AG04450 (cell line): ENCODE measurements around the gene SGK1. TPM values are rescaled to one million over a fixed set of nuclear protein-coding genes. Genes with fewer than 3 reads are reported as not detected.

Experiments
- CTCF ChIA-PET: fragments of 300-600, 350-600 bp; formaldehyde crosslinking; extraction: SDS; loops from one replicate; lab custom pipeline; 2022; ENCODE audit warnings: antibody characterized with exemption, inconsistent platforms; lab: Charles Lee
- POLR2A ChIA-PET: fragments of 350-600 bp; formaldehyde crosslinking; extraction: SDS; loops from one replicate; lab custom pipeline; 2021; ENCODE audit warnings: antibody characterized with exemption, inconsistent platforms; lab: Yijun Ruan, JAX
- DNase-seq: peaks from one replicate; pipeline ENCODE4 v3.0.0-alpha.2; 2011; ENCODE audit warnings: low read depth, low spot score
- H3K27ac ChIP-seq: one replicate; pipeline ENCODE4 v1.5.1; 2012; ENCODE audit warnings: low read depth, low read length, control low read depth
- H3K27me3 ChIP-seq: one replicate; pipeline ENCODE4 v1.6.0; 2012; ENCODE audit warnings: low read length; ENCODE audit not compliant: control insufficient read depth, insufficient read depth
- H3K4me3 ChIP-seq: 2 replicates; pipeline ENCODE4 v1.5.1; 2011; ENCODE audit warnings: mild to moderate bottlenecking, low read depth, low read length, control low read depth
- H3K9me3 ChIP-seq: 2 replicates; pipeline ENCODE4 v1.5.1; 2012; ENCODE audit warnings: low read length; ENCODE audit not compliant: control insufficient read depth, insufficient read depth
- CTCF ChIP-seq: IDR thresholded peaks from 2 replicates; pipeline ENCODE4 v1.5.1; 2011; ENCODE audit warnings: low read depth, low read length, control low read depth, inconsistent platforms
- polyA plus RNA-seq: library from polyadenylated mRNA; depleted of rRNA; stranded (reverse); fragments of >200 nt; gene quantifications from 2 replicates; pipeline ENCODE4 v1.2.3, GENCODE V29; 2011

The SGK1 gene
- polyA plus RNA-seq, 1 experiment = 120 TPM

GRCh38 chr6:134340179-134340975 is 22.5 kb upstream of the SGK1 start:
- Histone ChIP-seq H3K9me3 (no peaks in the 10 kb centered on the region), H3K27ac (no peak overlapping the region), H3K27me3 (no peaks in the 10 kb centered on the region), H3K4me3 (no peak overlapping the region)
- POLR2A ChIA-PET = interaction anchor here (0.7 kb wide), 1 partner anchor 22 kb away, joined by 3 read pairs; the partner anchor contains the start of gene SGK1
- no peak for DNase-seq
- TF ChIP-seq CTCF = no peak
- CTCF ChIA-PET = no interaction called here

GRCh38 chr6:134339216-134339615 is 21.3 kb upstream of the SGK1 start:
- Histone ChIP-seq H3K27ac (no peak overlapping the region), H3K9me3 (no peaks in the 10 kb centered on the region), H3K4me3 (no peak overlapping the region), H3K27me3 (no peaks in the 10 kb centered on the region)
- ChIA-PET CTCF (no interaction called here), POLR2A (no interaction called here)
- no peak for TF ChIP-seq CTCF
- no peak for DNase-seq

- no peak overlapping the region for H3K27ac ChIP-seq
- H3K4me3 ChIP-seq = no peak overlapping the region
- H3K27me3 ChIP-seq = no peaks in the 10 kb centered on the region
- no peaks in the 10 kb centered on the region for H3K9me3 ChIP-seq
- no peak for TF ChIP-seq CTCF
- CTCF ChIA-PET = no interaction called here
- POLR2A ChIA-PET = no interaction called here
- DNase-seq = no peak
Measured at GRCh38 chr6:134331256-134331655, 13.3 kb upstream of the SGK1 start.

- no peak for DNase-seq
- H3K27ac ChIP-seq = no peak overlapping the region
- TF ChIP-seq CTCF = no peak
Measured at GRCh38 chr6:134330555-134330954, 12.6 kb upstream of the SGK1 start.

GRCh38 chr6:134328792-134329191 is 10.9 kb upstream of the SGK1 start:
- no peak overlapping the region for H3K4me3 ChIP-seq
- H3K27me3 ChIP-seq = no peaks in the 10 kb centered on the region
- TF ChIP-seq CTCF = no peak
- H3K9me3 ChIP-seq = no peaks in the 10 kb centered on the region
- DNase-seq = no peak
- H3K27ac ChIP-seq = no peak overlapping the region
- ChIA-PET POLR2A (no interaction called here), CTCF (no interaction called here)

More at GRCh38 chr6:134330555-134330954, 12.6 kb upstream of the SGK1 start:
- Histone ChIP-seq H3K9me3 (no peaks in the 10 kb centered on the region), H3K4me3 (no peak overlapping the region), H3K27me3 (no peaks in the 10 kb centered on the region)
- ChIA-PET POLR2A (no interaction called here), CTCF (no interaction called here)
